Renal cortical epithelial cell (primary cell): ENCODE data around the gene LRRC74B. TPM values are rescaled to one million over a fixed set of nuclear protein-coding genes. Genes with fewer than 3 reads are reported as not detected.
"Not testable (repeated sequence)": the region's sequence is repeated elsewhere in the genome, so short reads cannot be mapped to it uniquely, and the experiment has no call there.

Experiments used
- DNase-seq: peaks from one replicate; pipeline ENCODE4 v3.0.0-alpha.2; 2011; ENCODE audit warnings: low read depth
- total RNA-seq: library from RNA; depleted of rRNA; stranded (reverse); fragments of >200 nt; gene quantifications from 2 replicates; pipeline ENCODE4 v1.2.3, GENCODE V29; 2014

Gene LRRC74B, protein sequence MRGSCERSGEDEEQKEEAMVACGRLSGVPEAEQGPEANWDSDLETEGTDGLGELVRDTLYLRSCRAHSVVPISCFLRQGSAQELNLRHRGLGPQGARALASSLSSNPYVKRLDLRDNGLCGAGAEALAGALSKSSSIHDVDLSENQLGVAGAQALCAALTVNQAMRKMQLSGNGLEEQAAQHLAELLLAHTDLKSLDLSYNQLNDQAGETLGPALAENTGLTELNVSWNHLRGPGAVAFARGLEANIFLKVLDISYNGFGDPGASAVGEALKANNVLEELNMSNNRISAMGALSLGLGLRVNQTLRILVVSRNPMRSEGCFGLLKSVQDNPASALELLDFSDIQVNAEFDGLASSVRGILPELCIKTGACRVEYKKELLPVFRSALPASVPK
- not detected in 2 replicates for total RNA-seq

DNA sequence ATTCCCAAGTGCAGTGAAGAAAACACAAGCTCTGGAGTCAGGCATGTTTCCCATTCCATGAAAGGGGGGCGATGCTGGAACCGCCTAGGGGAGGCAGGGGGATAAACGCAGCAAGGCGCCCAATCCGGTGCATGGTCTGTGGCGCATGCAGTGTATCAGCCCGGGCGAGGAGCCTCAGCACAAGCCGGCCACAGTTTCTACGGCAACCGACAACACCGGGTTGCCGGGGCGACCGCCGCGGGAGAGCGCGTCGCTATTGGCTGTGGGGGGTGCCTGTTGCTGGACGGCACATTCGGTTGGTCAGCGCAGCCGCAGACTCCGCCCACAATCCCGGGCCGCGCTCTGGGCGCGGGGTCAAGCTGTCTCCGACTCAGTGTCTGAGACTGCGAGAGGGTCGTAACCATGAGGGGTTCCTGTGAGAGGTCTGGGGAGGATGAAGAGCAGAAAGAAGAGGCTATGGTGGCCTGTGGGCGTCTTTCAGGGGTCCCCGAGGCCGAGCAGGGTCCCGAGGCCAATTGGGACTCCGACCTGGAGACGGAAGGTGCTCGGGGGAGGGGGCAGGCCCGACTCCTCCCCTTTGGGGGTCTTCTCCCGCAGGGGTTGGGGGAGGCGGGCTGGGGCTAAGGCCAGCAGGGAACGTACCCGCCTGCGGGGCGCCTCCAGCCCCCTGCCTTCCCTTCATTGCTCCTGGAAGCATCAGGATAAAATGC is at the start of gene LRRC74B:
Gene LRRC74B (plus strand): TSS at position 362 of the 710 bp plus-strand sequence. CDS start 41 bp downstream, at position 403.
- DNase-seq: peak; percentile 78

DNA sequence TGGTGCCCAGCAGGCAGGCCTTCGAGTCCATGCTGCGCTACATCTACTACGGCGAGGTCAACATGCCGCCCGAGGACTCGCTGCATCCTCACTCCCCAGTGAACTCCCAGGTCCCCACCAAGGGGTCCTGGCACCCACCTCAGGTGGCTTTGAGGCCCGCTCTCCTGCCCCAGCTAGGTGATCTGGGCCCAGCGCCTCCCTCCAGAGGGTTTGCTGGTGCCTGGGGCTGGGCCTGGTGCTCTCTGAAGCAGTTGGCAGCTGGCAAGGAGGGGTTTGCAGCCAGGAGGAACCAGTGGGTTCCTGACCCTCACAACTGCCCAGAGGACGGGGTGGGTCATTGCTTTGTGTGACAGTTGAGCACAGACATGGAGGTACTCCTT is 49.7 kb upstream of the LRRC74B start:
- no peak for DNase-seq

DNA sequence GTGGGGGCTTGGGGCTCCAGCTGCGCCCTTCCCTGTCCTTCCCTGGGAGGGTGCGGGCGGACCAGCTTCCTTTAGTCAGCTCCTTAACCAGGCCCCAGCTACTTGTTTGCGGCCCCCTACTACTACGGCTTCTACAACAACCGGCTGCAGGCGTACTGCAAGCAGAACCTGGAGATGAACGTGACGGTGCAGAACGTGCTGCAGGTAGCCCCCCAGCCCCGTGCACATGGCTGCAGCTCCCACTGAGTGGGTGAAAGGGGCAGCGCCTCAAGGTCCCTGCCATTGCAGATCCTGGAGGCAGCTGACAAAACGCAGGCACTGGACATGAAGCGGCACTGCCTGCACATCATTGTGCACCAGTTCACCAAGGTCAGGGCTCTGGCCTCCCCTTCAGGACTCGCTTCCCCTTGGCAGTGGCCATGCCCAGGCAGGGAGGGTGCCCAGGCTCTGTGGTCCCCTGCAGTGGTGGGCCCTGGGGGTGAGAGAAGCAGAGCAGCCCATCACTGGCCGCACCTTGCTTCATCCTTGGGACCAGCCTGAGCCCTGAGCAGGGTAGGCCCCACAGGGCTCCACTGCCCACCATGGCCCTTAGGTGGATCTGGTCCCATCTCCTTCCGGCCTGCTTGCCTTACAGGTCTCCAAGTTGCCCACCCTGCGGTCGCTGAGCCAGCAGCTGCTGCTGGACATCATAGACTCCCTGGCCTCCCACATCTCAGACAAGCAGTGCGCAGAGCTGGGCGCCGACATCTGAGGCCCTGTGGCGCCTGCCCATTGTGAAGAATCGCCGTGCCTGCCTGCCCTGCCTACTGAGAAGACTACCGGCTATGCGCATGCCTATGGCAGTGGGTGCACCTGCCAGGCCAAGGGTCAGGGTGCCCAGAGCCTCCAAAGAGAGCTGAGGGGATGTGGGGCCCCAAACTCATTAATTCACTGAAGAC is 48.9 kb upstream of the LRRC74B start:
- DNase-seq: no peak

DNA sequence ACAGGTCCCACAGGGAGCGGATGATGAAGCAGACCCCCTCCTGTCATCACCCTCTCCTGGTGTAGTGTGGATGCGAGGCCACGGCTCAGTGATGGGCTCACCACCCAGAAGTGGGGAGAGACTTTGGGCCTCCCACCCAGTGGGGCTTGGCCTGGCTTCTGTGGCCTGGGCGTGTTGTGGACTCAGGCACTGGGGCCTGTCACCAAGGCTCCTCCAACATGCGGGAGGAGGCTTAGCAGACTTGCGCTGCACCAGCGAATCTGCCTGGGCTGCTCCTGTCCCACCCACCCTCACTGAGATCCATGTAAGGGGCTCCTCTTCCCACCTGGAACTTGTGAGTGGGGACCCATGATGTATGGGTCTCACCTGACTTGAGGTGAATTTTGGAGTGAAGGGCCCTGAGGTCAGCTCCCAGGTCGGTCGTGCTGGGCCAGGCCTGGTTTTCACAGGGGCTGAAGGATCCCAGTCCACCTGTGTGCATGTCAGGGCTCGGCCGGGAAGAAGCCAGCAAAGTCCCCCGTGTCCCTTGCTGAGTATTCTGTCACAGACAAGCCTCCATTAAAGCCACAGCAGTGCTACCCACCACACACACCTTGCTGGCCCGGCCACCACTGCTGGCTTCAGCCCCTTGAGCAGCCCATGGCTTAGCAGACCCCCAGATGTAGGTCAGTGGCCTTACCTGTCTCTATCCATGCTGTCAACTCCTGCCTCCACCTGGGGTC is 48.0 kb upstream of the LRRC74B start:
- no peak for DNase-seq

DNA sequence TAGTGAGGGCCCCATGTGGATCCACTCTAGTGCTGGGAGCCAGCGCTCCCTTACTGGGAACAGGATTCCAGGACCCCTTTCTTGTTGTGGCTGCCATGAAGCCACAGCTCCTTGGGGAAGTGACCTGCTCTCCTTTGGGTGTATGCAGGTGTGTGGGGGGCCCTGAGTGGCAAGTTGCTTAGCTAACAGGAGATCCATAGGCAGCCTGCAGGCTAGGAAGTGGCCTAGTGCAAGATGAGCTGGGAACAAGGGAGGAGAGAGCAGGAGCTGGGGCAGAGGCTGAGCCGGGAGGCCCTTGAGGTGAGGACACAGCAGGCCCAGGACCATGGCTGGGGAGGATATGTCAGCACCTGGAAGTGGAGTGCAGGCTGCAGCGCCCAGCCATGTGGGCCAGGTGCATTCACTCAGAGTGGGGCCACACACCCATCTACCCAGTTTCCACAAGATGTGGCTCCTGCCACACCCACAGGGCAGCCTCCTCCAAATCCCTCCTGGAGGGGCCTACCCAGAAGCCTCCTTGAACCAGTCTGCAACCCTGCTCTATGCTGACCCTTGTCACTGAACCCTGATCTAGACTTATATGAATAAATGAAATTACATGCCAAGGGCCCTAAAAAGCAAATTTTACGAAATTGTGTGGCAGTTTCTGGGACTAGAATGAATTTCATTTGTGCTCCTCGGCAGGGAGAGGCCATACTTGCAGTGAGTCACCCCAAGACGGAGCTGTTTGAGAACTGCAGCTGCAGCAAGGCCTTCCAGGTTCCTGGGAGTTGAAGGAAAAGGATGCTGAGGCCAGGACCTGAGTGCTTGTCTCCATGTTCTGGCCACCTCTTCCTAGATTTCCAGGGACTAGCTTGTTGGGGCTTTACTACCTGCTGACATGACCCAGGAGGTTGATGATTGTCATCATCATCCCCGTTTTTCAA is 47.1 kb upstream of the LRRC74B start:
- DNase-seq: no peak

DNA sequence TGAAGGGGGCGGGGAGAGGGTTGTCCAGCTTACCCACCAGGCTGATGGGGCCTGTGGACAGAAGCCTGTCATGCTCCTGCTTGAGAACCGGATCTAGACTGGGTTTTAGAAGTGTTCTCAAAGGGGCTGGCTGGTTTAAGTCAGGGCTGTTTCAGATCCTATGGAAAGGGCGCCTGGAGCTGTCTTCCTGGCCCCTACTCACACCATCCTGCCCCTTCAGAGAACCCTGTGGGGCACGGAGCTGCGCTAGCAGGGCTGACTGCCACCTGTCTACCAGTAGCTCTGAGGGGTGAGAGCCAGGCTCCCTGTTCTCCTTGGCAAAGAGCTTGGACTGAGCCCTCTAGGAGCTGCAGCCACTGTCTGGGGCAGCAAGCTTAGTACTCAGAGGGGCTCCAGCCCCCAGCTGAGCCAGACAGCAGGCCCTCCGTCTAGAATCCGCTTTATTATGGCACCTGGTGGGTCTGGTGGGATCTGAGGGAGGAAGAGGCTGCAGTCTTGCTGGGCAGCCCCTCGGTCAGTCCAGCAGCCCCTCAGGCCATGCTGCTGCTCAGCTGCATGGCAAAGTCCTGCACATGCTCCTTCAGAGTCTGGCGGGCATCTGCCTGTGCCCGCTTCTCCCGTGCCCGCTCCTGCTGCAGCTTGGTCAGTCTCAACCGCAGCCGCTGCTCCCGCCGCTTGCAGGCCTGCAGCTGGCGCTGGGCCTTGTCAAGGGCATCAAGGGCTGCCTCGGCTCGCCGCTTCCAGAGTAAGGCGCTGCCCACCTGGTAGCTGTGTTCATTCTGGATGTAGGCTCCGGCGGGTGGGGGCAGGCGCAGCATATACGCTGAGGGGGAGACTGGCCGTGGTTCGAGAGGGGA is 46.2 kb upstream of the LRRC74B start:
- no peak for DNase-seq

DNA sequence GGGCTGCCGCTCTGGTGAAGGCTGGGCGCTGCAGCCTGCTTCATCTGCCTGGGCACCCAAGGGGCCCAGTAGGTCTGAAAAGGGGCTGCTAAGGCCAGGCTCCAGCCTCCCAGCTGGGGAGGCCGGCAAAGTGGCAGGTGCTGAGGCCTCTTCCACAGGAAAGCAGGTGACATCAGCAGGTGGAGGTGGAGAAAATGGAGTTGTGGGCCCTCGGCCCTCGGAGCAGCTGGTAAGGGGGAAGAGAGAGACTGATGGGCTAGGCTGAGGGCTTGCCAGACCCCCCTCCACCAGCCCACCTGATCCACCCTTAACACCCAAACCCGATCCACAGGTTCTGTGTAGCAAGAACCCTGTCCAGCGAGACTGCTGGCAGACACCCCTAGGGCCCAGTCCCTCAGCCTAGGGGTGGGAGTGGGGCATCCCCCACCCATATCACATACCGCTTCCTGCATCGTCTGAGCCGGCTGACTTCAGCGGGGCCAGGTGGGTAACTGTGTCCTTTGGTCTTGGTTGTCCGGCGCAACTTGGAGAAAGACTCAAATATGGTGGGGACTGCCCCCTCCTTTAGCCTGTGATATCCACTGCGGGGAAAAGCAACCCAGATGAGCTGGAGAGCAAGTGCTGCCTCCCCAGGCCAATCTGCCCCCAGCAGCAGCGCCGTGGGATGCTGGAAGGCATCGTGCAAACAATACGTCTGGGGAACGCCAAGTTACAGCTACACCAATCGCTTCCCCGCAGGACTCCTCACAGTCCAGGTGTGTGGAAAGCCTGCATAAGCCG is 45.3 kb upstream of the LRRC74B start:
- no peak for DNase-seq

DNA sequence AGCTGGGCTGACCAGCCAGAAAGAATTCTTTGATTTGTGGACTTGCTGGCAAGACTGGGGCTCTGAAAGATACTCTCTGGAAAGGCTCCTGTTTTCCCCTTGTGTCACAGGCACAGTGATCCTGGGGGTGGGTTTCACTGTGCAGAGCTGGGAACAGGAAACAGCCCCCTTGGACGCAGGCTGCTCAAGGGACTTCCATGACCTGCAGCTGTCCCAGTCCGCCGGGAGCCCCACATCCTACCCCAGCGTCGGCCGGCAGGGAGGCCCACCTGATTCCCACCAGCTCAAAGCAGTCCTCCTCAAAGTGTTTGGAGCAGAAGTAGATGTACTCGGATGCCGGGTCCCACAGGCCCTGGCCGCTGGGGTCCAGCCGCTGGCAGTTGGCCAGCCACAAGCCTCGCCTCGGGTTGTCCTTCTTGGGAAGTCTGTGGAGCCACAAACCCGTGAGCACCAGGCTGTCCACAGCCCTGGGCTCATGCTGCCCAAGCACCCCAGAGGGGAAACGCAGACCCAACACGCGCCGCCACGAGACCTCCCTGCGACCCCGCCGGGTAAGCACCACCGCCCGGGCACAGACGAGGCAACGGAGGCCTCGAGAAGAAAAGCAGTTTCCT is 44.7 kb upstream of the LRRC74B start:
- no peak for DNase-seq

DNA sequence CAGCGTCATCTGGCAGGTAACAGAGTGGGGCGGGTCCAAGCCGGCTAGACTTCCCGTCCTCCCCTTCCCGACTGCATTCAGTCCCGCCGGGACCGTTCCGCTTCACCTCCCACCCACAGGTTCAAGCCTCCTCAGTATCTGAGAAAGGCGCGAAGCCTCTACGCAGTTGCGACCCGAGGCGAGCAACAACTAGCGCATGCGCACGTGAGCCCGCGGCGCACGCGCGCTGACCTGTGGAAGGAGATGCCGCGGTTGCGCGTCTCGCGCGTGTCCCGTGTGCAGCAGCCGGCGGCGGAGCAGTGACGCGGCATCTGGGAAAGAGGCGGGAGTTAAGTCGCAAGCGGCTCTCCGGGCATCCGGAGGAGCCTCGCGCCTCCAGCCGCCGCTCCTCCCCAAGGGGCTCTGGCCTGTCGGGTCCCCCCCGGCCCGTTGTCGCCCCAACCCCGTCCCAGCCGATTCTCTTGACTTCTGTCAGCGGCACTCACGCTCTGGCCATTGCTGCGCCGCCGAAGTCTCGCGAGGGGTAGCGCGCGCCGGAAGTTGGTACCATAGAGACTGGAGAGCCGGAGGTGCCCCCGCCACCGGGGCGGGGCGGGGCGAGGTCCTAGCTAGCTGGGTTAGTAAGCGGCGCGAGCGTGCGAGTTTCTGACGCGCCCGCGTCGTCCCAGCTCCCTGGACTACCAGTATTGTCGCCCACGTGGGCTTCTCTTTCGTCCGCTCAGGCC is 44.0 kb upstream of the LRRC74B start, which contains the start of gene THAP7:
Gene THAP7 (minus strand): TSS at position 518 of the 725 bp plus-strand sequence. CDS start 207 bp downstream, at position 311.
- DNase-seq: peak; percentile 82

DNA sequence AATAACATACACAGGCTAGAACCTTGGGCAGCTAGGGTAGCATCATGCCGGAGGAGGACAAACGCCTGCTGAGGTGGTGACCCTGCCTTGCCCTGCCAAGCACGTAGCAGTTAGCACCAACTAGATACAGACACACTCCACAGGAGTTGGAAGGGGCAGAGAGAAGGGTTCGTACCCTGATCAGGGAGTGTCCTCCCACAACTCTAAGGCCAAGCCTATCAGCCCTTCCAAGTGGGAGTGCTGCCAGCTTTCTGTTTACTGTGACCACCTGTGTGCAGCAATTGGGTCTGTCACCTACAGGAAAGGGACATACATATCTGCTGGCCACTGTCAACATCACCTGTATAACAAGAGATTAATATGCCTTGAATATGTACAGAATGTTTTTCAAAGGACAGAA is 42.0 kb upstream of the LRRC74B start:
- DNase-seq: no peak

DNA sequence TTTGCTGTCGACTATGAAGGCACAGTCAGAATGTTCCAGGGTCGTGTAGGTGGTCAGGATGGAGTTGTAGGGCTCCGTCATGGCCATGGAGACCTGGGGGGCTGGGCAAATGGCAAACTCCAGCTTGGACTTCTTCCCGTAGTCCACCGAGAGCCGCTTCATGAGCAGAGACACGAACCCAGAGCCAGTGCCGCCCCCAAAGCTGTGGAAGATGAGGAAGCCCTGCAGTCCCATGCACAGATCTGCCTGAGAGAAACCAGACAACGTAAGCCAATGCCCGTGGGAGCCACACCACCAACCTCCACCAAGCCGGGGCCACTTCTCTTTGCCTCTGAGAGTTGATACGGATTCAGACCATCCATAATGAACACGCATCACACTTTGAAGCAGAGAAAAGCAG is 36.5 kb upstream of the LRRC74B start:
- DNase-seq: not testable (repeated sequence)

DNA sequence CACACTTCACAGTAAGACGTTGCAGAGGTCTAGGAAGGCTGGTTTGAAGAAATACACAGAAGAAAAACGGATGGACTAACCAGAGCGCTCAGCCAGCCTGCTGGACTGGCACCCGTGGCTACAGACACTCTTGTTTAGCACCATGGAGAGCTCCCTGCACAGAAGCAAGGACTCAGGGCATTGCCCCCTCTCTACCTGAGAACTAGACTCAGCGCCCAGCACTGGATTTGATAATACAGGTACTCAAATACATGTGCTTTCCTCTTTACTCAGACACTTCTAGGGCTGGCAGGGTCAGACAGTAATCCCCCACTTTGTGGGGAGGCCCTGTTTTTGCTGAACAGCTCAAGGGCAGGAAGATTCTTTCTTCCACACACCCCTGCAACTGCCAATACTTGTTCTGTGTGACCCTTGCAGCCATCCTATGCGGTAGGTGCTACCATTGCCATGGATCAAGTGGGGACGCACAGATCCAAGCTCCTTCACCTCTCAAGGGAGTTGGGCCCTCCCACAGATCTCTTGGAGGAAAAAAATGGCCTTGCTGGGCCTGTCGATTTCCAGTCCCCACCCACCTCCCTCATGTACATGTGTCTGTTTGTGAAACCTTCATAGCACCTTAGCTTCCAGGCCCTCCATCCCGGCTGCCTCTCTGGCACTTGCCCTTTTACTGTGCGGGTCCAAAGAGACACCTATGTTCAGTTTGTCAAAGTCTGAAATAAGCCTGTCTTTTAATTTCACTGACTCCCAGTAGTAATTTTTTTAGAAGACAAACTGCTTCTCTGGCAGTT is 35.9 kb upstream of the LRRC74B start:
- DNase-seq: peak; percentile 61

DNA sequence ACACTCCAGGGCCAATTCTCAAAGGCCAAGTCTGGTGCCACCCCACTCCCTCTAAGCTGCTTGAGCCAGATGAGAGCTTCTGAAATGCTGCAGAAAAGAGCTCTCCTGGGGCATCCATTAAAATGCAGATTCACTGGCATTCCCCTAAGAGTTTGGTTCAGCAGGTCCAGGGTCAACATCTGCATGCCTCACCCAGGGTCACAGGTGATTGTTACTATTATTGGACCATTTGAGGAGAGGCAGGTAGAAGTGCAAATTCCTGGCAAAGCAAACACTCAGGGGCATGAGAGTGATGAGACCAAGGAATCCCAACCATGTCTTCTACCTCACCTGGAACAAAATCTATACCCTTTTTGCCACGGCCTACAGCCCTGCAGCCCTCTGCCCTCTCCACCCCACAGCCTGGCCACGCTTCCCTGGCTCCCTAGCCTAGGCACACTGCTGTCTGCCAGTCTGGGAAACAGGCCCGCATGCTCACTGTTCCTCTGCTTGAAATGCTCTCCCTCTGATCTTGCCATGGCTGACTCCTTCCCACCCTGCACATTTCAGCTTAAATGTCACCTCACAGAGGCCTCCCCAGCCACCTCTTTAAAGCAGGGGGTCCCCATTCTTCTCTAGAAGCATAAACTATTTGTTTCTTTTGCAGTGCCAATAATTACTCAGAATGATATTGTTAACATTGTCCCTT is 35.2 kb upstream of the LRRC74B start:
- no peak for DNase-seq

DNA sequence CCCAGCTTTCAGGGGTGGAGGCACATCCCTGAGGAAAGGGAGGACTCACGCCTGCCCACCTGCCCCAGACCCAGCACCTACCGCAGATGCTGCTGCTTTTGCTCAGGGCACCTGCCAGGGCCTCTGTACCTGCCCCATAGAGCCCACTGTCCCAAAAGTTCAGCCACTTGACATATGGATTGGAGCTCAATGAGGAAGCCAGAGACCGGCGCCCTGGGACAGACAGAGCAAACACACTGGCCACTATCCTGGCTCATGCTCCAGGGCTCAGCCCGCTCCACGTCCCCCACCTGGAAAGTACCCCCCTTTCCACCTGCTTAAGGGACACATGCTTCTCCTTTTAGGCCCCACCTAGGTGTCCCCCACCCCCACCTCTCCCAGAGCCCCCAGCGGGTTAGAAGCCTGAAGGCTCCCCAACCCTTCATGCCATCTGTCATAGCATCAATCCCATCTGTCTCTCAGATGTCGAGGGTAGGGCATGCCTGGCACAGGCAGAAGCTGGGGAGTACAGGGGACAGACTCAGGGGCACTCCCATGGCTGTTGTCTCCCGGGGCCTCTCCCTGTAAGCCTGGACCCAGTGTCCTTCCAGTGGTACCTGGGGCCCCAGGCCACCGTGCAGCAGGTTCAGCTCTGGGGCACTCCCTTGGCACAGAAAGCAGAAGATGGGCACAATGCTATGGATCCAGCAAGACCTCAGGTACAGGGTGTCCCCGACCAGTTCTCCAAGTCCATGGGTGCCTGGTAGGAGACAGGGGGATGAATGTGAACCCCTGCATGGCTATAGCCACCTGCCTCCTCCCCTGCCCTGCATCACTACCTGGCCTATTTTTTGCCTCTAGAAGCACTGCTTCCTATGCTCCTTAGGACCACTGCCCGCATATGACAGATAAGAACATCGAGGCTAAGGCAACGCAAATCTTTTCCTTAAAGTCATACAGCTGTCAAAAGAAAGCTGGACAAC is 33.0 kb upstream of the LRRC74B start:
- no peak for DNase-seq
